Activated CD4-positive, alpha-beta T cell treated with anti-CD3 and anti-CD28 coated beads for 24 hours (primary cell): ENCODE data around the gene ZDHHC3.

Source experiments
- DNase-seq, 2 donors: peaks; one replicate each; pipeline ENCODE4 v3.0.0-alpha.2; 2020; ENCODE audit warnings: low read depth in 2 of 2

The ZDHHC3 gene

GRCh38 chr3:44976002-44976815 lies at the start of gene ZDHHC3, which contains the start of gene EXOSC7:
ZDHHC3 (minus strand) TSS chr3:44976174; CDS start chr3:44959436, 16,738 bp downstream.
EXOSC7 (plus strand) TSS chr3:44976244; CDS start chr3:44976278, 34 bp downstream.
- DNase-seq = peak; percentile 62 to 72

- DNase-seq = no peak
Measured at GRCh38 chr3:45024542-45025255, 48.7 kb upstream of the ZDHHC3 start.

- no peak for DNase-seq
Measured at GRCh38 chr3:45023675-45024074, 47.7 kb upstream of the ZDHHC3 start.

- no peak for DNase-seq
Measured at GRCh38 chr3:45021524-45022297, 45.7 kb upstream of the ZDHHC3 start.

GRCh38 chr3:45020534-45020933 lies 44.6 kb upstream of the ZDHHC3 start:
- no peak for DNase-seq

- no peak for DNase-seq
Measured at GRCh38 chr3:45017821-45018220, 41.8 kb upstream of the ZDHHC3 start.

- no peak for DNase-seq
Measured at GRCh38 chr3:45016916-45017315, 40.9 kb upstream of the ZDHHC3 start.

GRCh38 chr3:45012577-45012976 lies 36.6 kb upstream of the ZDHHC3 start:
- DNase-seq = no peak

GRCh38 chr3:45011756-45012508 lies 36.0 kb upstream of the ZDHHC3 start:
- DNase-seq = no peak

GRCh38 chr3:45010811-45011333 lies 34.9 kb upstream of the ZDHHC3 start:
- no peak for DNase-seq

- no peak for DNase-seq
Measured at GRCh38 chr3:45009868-45010267, 33.9 kb upstream of the ZDHHC3 start.

- DNase-seq = no peak
Measured at GRCh38 chr3:45008117-45008516, 32.1 kb upstream of the ZDHHC3 start.

- no peak for DNase-seq
Measured at GRCh38 chr3:45007091-45007490, 31.1 kb upstream of the ZDHHC3 start.

GRCh38 chr3:45003859-45004258 lies 27.9 kb upstream of the ZDHHC3 start:
- DNase-seq = no peak

- no peak for DNase-seq
Measured at GRCh38 chr3:45003406-45003805, 27.4 kb upstream of the ZDHHC3 start.

GRCh38 chr3:45002720-45003119 lies 26.7 kb upstream of the ZDHHC3 start:
- no peak for DNase-seq

- DNase-seq = no peak
Measured at GRCh38 chr3:45002139-45002660, 26.2 kb upstream of the ZDHHC3 start.

GRCh38 chr3:45001738-45002137 lies 25.8 kb upstream of the ZDHHC3 start:
- DNase-seq = no peak

- no peak for DNase-seq
Measured at GRCh38 chr3:45000823-45001222, 24.8 kb upstream of the ZDHHC3 start.

GRCh38 chr3:44999782-45000181 lies 23.8 kb upstream of the ZDHHC3 start:
- no peak for DNase-seq

GRCh38 chr3:44996556-44996969 lies 20.6 kb upstream of the ZDHHC3 start:
- DNase-seq = no peak
